IMR-90 (cell line): ENCODE data around the gene SMYD2. TPM values are rescaled to one million over a fixed set of nuclear protein-coding genes. Genes with fewer than 3 reads are reported as not detected.

ENCODE experiments used
- ATAC-seq: fragments of 200-7000 bp; cut with Tn5 transposase; 2 replicates; pipeline ENCODE4 v1.9.1; 2020; ENCODE audit warnings: low read depth, mild to moderate bottlenecking, moderate library complexity
- BruUV-seq: library from RNA; stranded (reverse); fragments of 400-500 nt; replicated peaks from 2 replicates; lab custom pipeline; 2021; lab: Mats Ljungman, UMichigan
- CTCF ChIA-PET: fragments of 300-600 bp; formaldehyde crosslinking; extraction: SDS; loops from one replicate; lab custom pipeline; 2021; ENCODE audit warnings: antibody characterized with exemption; lab: Yijun Ruan, JAX
- POLR2A ChIA-PET: fragments of 300-600 bp; sonication (Branson Sonifier 250); formaldehyde crosslinking; loops from one replicate; lab custom pipeline; 2022; ENCODE audit warnings: antibody characterized with exemption; ENCODE audit not compliant: unreplicated experiment; lab: Charles Lee
- DNase-seq: peaks from one replicate; pipeline ENCODE4 v3.0.0; 2013
- H2AFZ ChIP-seq: replicated peaks from 2 replicates; pipeline ENCODE3; 2013; ENCODE audit warnings: low read length, mild to moderate bottlenecking; ENCODE audit not compliant: poor library complexity
- H2AK5ac ChIP-seq: 2 replicates; pipeline ENCODE4 v1.6.1; 2013; ENCODE audit warnings: low read depth, low read length, inconsistent platforms
- H2AK9ac ChIP-seq: replicated peaks from 2 replicates; pipeline ENCODE3; 2013; ENCODE audit warnings: mild to moderate bottlenecking, low read depth, low read length, moderate library complexity; ENCODE audit not compliant: poor library complexity
- H2BK120ac ChIP-seq: 2 replicates; pipeline ENCODE4 v1.6.1; 2013; ENCODE audit warnings: low read depth, low read length, inconsistent platforms
- H2BK15ac ChIP-seq: 3 replicates; pipeline ENCODE4 v1.6.1; 2013; ENCODE audit warnings: low read depth, low read length, inconsistent platforms
- H2BK20ac ChIP-seq: 2 replicates; pipeline ENCODE4 v1.6.1; 2013; ENCODE audit warnings: low read depth, mild to moderate bottlenecking, inconsistent platforms, low read length, moderate library complexity
- H2BK5ac ChIP-seq: 2 replicates; pipeline ENCODE4 v1.6.1; 2013; ENCODE audit warnings: mild to moderate bottlenecking, low read depth, low read length, inconsistent platforms; ENCODE audit not compliant: poor library complexity, severe bottlenecking
- H3K14ac ChIP-seq: replicated peaks from 2 replicates; pipeline ENCODE4 v1.6.1; 2013; ENCODE audit warnings: low read depth, low read length, inconsistent platforms
- H3K18ac ChIP-seq: 2 replicates; pipeline ENCODE4 v1.6.1; 2013; ENCODE audit warnings: low read depth, low read length, control low read depth
- H3K23ac ChIP-seq: 2 replicates; pipeline ENCODE4 v1.6.1; 2013; ENCODE audit warnings: low read depth, low read length, inconsistent platforms
- H3K27ac ChIP-seq: 2 replicates; pipeline ENCODE4 v1.5.1; 2013; ENCODE audit warnings: mild to moderate bottlenecking, control low read depth, low read length; ENCODE audit not compliant: insufficient read depth
- H3K27me3 ChIP-seq: 2 replicates; pipeline ENCODE4 v1.6.1; 2013; ENCODE audit warnings: low read length; ENCODE audit not compliant: control insufficient read depth, insufficient read depth
- H3K36me3 ChIP-seq: 2 replicates; pipeline ENCODE4 v1.6.1; 2013; ENCODE audit warnings: low read length, mixed read lengths; ENCODE audit not compliant: control insufficient read depth, insufficient read depth
- H3K4ac ChIP-seq: 2 replicates; pipeline ENCODE4 v1.6.1; 2013; ENCODE audit warnings: low read depth, low read length, inconsistent platforms
- H3K4me1 ChIP-seq: 2 replicates; pipeline ENCODE4 v1.6.1; 2013; ENCODE audit warnings: low read length, mixed read lengths; ENCODE audit not compliant: control insufficient read depth, insufficient read depth
- H3K4me2 ChIP-seq: 2 replicates; pipeline ENCODE4 v1.6.1; 2013; ENCODE audit warnings: low read depth, mild to moderate bottlenecking, control low read depth, low read length, moderate library complexity
- H3K4me3 ChIP-seq: 2 replicates; pipeline ENCODE4 v1.5.1; 2013; ENCODE audit warnings: low read depth, mild to moderate bottlenecking, control low read depth, low read length, moderate library complexity; ENCODE audit not compliant: insufficient read depth
- H3K56ac ChIP-seq: 2 replicates; pipeline ENCODE4 v1.6.1; 2013; ENCODE audit warnings: low read length, inconsistent platforms; ENCODE audit not compliant: insufficient read depth; ENCODE audit errors: extremely low read depth
- H3K79me1 ChIP-seq, 2 experiments: 2 replicates each; pipeline ENCODE4 v1.6.1; 2013; ENCODE audit warnings: low read length in 2 of 2, inconsistent platforms in 1 of 2, low read depth in 1 of 2
- H3K9ac ChIP-seq: 2 replicates; pipeline ENCODE4 v1.6.1; 2013; ENCODE audit warnings: low read depth, low read length, control low read depth
- H3K9me1 ChIP-seq: 2 replicates; pipeline ENCODE4 v1.6.1; 2013; ENCODE audit warnings: low read length, inconsistent platforms; ENCODE audit not compliant: insufficient read depth
- H3K9me3 ChIP-seq: 2 replicates; pipeline ENCODE4 v1.6.1; 2013; ENCODE audit warnings: low read length; ENCODE audit not compliant: control insufficient read depth, insufficient read depth
- H4K20me1 ChIP-seq: 2 replicates; pipeline ENCODE4 v1.6.1; 2013; ENCODE audit warnings: low read length, inconsistent platforms; ENCODE audit not compliant: insufficient read depth
- H4K5ac ChIP-seq: 2 replicates; pipeline ENCODE4 v1.6.1; 2013; ENCODE audit warnings: mild to moderate bottlenecking, low read depth, low read length, control low read depth
- H4K8ac ChIP-seq, 2 experiments: 2 replicates each; pipeline ENCODE4 v1.6.1; 2013; ENCODE audit warnings: low read depth in 2 of 2, low read length in 2 of 2, control low read depth in 1 of 2, inconsistent platforms in 1 of 2
- H4K91ac ChIP-seq: 2 replicates; pipeline ENCODE4 v1.6.1; 2013; ENCODE audit warnings: low read depth, low read length, inconsistent platforms; ENCODE audit not compliant: insufficient read depth
- BHLHE40 ChIP-seq: fragments of 150-350 bp; IDR thresholded peaks from 2 replicates; pipeline ENCODE4 v1.6.1; 2016; ENCODE audit warnings: mild to moderate bottlenecking, low read depth, low read length
- WGBS, 2 experiments: methylation state at CpG; one replicate each; pipeline versions ENCODE4 v1.1.5 to v1.1.7; 2013; ENCODE audit warnings: missing lambda C conversion rate in 2 of 2; ENCODE audit not compliant: insufficient read length in 1 of 2; ENCODE audit errors: extremely low coverage in 2 of 2; 5-methylcytosine and 5-hydroxymethylcytosine counted together
- dilution Hi-C: fragments of 300-500 bp; cut with HindIII; formaldehyde crosslinking; loops from one replicate; pipeline ENCODE4 v1.14.3; 2018; ENCODE audit warnings: low sequenced_read_pairs; ENCODE audit not compliant: unreplicated experiment
- in situ Hi-C: fragments of 300-500 bp; cut with MboI; formaldehyde crosslinking; loops from 3 replicates; pipeline ENCODE4 v1.14.3; 2019; ENCODE audit warnings: low sequenced_read_pairs, inconsistent platforms, mixed read lengths
- intact Hi-C: fragments of 100-400 bp; cut with micrococcal nuclease; formaldehyde crosslinking; loops from 2 replicates; pipeline ENCODE4 v1.10.0; 2022
- polyA plus RNA-seq, 3 experiments: library from polyadenylated mRNA; depleted of rRNA; stranded (reverse); fragments of >200 nt; gene quantifications; 2 replicates each; pipeline ENCODE4 v1.2.3, GENCODE V29; 2012; ENCODE audit warnings: low replicate concordance in 1 of 3
- total RNA-seq: library from RNA; depleted of rRNA; stranded (reverse); fragments of >200 nt; gene quantifications from 2 replicates; pipeline ENCODE4 v1.2.3, GENCODE V29; 2012

The SMYD2 gene
- total and polyA plus RNA-seq, 2 of the 4 experiments (the other 2 are of a cell fraction), result 32.7 to 61.7 TPM

DNA sequence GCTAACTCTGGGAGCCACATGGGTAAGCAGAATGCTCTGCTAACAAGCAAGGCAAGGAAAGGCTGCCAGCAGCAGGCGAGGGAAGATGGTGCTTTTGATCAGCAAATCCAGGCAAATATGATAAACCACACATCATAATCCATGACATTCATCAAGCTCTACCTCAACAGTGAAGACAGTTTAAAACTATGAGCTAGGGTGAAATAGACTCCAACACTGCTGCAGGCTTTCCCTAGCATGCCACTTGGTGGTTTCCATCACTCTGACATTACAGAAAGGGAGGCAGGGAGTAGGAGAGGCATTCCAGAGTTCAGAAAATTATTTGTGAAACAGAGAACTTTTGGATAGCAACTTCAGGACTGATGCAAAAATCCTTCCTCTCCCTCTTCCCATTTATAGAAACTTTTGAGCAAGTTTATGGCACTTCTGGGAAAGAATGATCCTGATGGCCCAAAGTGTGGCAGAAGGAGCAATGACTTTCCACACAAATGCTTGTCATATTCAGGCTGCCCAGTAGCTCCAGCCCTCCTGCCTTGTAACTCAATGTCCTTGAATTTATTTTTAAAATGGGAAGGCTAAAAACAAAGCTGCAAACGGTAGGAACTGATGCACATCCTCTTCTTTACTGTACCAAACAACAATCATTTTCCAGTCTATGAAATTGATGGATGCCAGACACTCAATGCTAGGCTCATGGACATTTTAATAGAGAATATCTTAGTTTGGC lies 70.8 kb downstream of the SMYD2 start:
- POLR2A ChIA-PET, result no interaction called here
- Histone ChIP-seq H2BK15ac (no peak overlapping the region), H3K4ac (no peak overlapping the region), H2AK5ac (no peak overlapping the region), H3K56ac (no peak overlapping the region), H3K14ac (no peak overlapping the region), H3K4me1 (peaks cover 12% of the 10 kb centered on the region), H3K23ac (no peak overlapping the region), H2BK120ac (no peak overlapping the region), H2AK9ac (no peak overlapping the region), H3K9ac (no peak overlapping the region), H3K27me3 (no peaks in the 10 kb centered on the region), H2BK5ac (no peak overlapping the region), H3K36me3 (peaks cover 33% of the 10 kb centered on the region), H4K8ac (no peak overlapping the region), H2BK20ac (no peak overlapping the region), H3K4me3 (no peak overlapping the region), H4K5ac (no peak overlapping the region), H2AFZ (no peak overlapping the region), H4K91ac (no peak overlapping the region), H3K9me1 (peaks cover 6% of the 10 kb centered on the region; the same call in 1 of the 2 replicates), H3K4me2 (no peak overlapping the region), H3K79me1 (peaks cover 13 to 25% of the 10 kb centered on the region in 2 experiments; a peak in 2 of 4 replicates), H3K18ac (no peak overlapping the region), H4K20me1 (no peaks in the 10 kb centered on the region), H3K27ac (no peak overlapping the region), H3K9me3 (no peaks in the 10 kb centered on the region)
- intact Hi-C loops (no loop called here), in situ Hi-C loops (no loop called here), dilution Hi-C loops (no loop called here)
- DNase-seq, result no peak
- no CpG with 5 or more reads among the region's 2 CpGs for WGBS, 2 experiments
- ATAC-seq, result no peak
- BruUV-seq, result no TSS peak
- CTCF ChIA-PET, result interaction anchor here (2.3 kb wide), 1 partner anchor 18 kb away, joined by 6 read pairs; no protein-coding TSS in a partner anchor
- TF ChIP-seq BHLHE40, result no peak
